ENCODE measurements around the gene KCTD16. TPM values are rescaled to one million over a fixed set of nuclear protein-coding genes. Genes with fewer than 3 reads are reported as not detected.

Gene KCTD16
- total RNA-seq, 2 experiments from 2014 or later: 0.19 to 0.32 TPM

DNA sequence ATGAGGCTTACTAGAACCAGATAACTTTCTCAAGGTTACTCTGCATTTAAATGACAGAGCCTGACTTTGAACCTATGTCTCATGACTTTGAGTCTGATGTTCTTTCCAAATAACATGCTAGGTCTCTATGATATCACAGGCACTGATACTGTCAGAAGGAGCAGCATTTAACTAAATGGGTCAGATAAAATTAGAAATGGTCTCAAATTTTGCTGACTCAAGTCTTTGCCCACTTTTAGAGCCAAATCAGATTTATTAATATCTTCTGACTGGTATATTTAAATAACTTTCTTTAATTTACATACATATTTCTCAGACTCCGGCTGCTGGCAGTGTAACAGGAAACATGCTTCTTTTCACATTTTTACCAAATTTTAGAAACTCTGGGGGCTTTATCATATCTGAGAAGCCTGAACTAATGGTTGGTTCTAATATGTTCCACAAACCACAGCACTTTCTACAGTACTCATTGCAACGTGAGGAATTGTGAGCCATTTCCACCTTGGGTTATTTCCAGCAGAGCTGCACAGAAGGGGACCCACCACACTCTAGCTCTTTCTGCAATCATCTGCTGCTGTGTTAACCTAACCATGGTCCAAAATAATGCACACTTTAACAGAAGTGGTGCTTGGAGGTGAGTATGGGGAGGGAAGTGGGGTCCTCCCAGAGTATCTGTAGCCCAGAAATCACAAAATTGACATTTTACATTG lies 79.2 kb downstream of the KCTD16 start:
- no TSS peak for BruUV-seq (replicated peaks)
- no peak overlapping the region for H3K4me2 ChIP-seq (ENCODE audit: low read length)
- H3K9me2 ChIP-seq (ENCODE audit: insufficient read depth, low read length): no peaks in the 10 kb centered on the region
- H3K36me3 ChIP-seq (ENCODE audit: insufficient read depth, low read length): no peaks in the 10 kb centered on the region
- no peak overlapping the region for H3K27ac ChIP-seq (ENCODE audit: low read depth, low read length, poor library complexity, severe bottlenecking)
- intact Hi-C loops (cut with micrococcal nuclease; ENCODE audit: unreplicated experiment): no loop called here
- TF ChIP-seq CTCF (conservative IDR thresholded peaks at IDR 0.05; ENCODE audit: low read length): no peak
- TF ChIP-seq EZH2phosphoT487 (IDR thresholded peaks at IDR 0.05; ENCODE audit: borderline replicate concordance, low read depth, low read length): no peak
- H2AFZ ChIP-seq (ENCODE audit: low read length): no peak overlapping the region
- no peaks in the 10 kb centered on the region for H3K9me3 ChIP-seq (ENCODE audit: low read length)
- no peaks in the 10 kb centered on the region for H3K79me2 ChIP-seq (ENCODE audit: insufficient read depth, low read depth, low read length)
- H3K4me1 ChIP-seq (ENCODE audit: insufficient read depth, low read length, poor library complexity, severe bottlenecking): no peaks in the 10 kb centered on the region
- H4K20me1 ChIP-seq (ENCODE audit: insufficient read depth, low read length): no peaks in the 10 kb centered on the region
- no peak for DNase-seq (ENCODE audit: low spot score)
- CTCF ChIA-PET (ENCODE audit: unreplicated experiment): no interaction called here
- POLR2A ChIA-PET: no interaction called here
- no peak overlapping the region for H3K4me3 ChIP-seq (ENCODE audit: low read depth, low read length, poor library complexity, severe bottlenecking)

GRCh38 chr5:144254552-144254951 lies 83.9 kb downstream of the KCTD16 start:
- Histone ChIP-seq H3K79me2 (ENCODE audit: insufficient read depth, low read depth, low read length) (no peaks in the 10 kb centered on the region), H3K9me3 (ENCODE audit: low read length) (no peaks in the 10 kb centered on the region), H3K4me3 (ENCODE audit: low read depth, low read length, poor library complexity, severe bottlenecking) (no peak overlapping the region), H3K4me2 (ENCODE audit: low read length) (no peak overlapping the region), H3K27ac (ENCODE audit: low read depth, low read length, poor library complexity, severe bottlenecking) (no peak overlapping the region), H3K36me3 (ENCODE audit: insufficient read depth, low read length) (no peaks in the 10 kb centered on the region), H2AFZ (ENCODE audit: low read length) (no peak overlapping the region), H3K4me1 (ENCODE audit: insufficient read depth, low read length, poor library complexity, severe bottlenecking) (no peaks in the 10 kb centered on the region), H3K9me2 (ENCODE audit: insufficient read depth, low read length) (no peaks in the 10 kb centered on the region), H4K20me1 (ENCODE audit: insufficient read depth, low read length) (no peaks in the 10 kb centered on the region)
- intact Hi-C loops (cut with micrococcal nuclease; ENCODE audit: unreplicated experiment): no loop called here
- DNase-seq (ENCODE audit: low spot score): no peak
- no TSS peak for BruUV-seq (replicated peaks)
- ChIA-PET POLR2A (interaction anchor here (0.6 kb wide), 1 partner anchor 13 kb away, joined by 3 read pairs; no protein-coding TSS in a partner anchor), CTCF (ENCODE audit: unreplicated experiment) (no interaction called here)
- TF ChIP-seq EZH2phosphoT487 (IDR thresholded peaks at IDR 0.05; ENCODE audit: borderline replicate concordance, low read depth, low read length) (no peak), CTCF (conservative IDR thresholded peaks at IDR 0.05; ENCODE audit: low read length) (no peak)

DNA sequence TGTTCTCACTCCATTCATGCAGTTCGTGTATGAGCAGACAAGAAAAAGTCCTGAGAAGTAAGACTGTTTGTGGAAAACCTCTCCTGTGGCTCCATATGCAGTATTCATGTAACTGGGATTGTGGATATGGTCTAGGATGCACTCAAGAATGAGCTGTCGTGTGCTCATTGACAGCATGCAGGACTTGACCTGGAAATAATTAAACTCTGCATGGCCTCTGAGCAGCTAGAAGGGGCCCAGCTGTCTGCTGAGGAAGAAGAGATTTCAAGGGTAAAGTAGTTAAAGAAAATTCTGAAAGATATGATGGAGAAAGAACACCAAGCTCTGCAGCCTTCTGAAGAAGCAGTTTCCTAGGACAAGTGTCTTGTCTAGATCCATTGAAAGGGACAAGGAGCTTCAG lies 89.4 kb downstream of the KCTD16 start:
- ChIA-PET CTCF (ENCODE audit: unreplicated experiment) (interaction anchor here (0.6 kb wide), 1 partner anchor 152 kb away, joined by 3 read pairs; no protein-coding TSS in a partner anchor), POLR2A (interaction anchor here (1.0 to 1.4 kb wide), 4 partner anchors 7 to 29 kb away, joined by 3 to 5 read pairs (median 4); no protein-coding TSS in a partner anchor)
- BruUV-seq (replicated peaks): no TSS peak
- H3K36me3 ChIP-seq (ENCODE audit: insufficient read depth, low read length): no peaks in the 10 kb centered on the region
- H3K9me2 ChIP-seq (ENCODE audit: insufficient read depth, low read length): no peaks in the 10 kb centered on the region
- no peak overlapping the region for H3K4me3 ChIP-seq (ENCODE audit: low read depth, low read length, poor library complexity, severe bottlenecking)
- no peaks in the 10 kb centered on the region for H3K79me2 ChIP-seq (ENCODE audit: insufficient read depth, low read depth, low read length)
- intact Hi-C loops (cut with micrococcal nuclease; ENCODE audit: unreplicated experiment): no loop called here
- H3K27ac ChIP-seq (ENCODE audit: low read depth, low read length, poor library complexity, severe bottlenecking): no peak overlapping the region
- no peak overlapping the region for H2AFZ ChIP-seq (ENCODE audit: low read length)
- no peaks in the 10 kb centered on the region for H3K4me1 ChIP-seq (ENCODE audit: insufficient read depth, low read length, poor library complexity, severe bottlenecking)
- H3K9me3 ChIP-seq (ENCODE audit: low read length): no peaks in the 10 kb centered on the region
- H4K20me1 ChIP-seq (ENCODE audit: insufficient read depth, low read length): no peaks in the 10 kb centered on the region
- DNase-seq (ENCODE audit: low spot score): no peak
- H3K4me2 ChIP-seq (ENCODE audit: low read length): no peak overlapping the region
- TF ChIP-seq CTCF (conservative IDR thresholded peaks at IDR 0.05; ENCODE audit: low read length): no peak
- no peak for TF ChIP-seq EZH2phosphoT487 (IDR thresholded peaks at IDR 0.05; ENCODE audit: borderline replicate concordance, low read depth, low read length)

Data from OCI-LY7 (cell line).